ENCODE measurements around the gene ITPK1.

GRCh38 chr14:93032421-93032936, 83.2 kb downstream of the ITPK1 start:
- TF ChIP-seq EZH2phosphoT487 (IDR thresholded peaks at IDR 0.05; ENCODE audit: low read depth) (no peak), CTCF (IDR thresholded peaks at IDR 0.05; ENCODE audit: low read depth, low read length) (no peak)
